IPS-NIHi7 (cell line): Measurements from ENCODE around the gene PTCH1.

ENCODE experiments used
- DNase-seq: peaks from one replicate; pipeline ENCODE4 v3.0.0; 2012; ENCODE audit warnings: mixed read lengths; ENCODE audit errors: extremely low spot score

PTCH1 gene

DNA sequence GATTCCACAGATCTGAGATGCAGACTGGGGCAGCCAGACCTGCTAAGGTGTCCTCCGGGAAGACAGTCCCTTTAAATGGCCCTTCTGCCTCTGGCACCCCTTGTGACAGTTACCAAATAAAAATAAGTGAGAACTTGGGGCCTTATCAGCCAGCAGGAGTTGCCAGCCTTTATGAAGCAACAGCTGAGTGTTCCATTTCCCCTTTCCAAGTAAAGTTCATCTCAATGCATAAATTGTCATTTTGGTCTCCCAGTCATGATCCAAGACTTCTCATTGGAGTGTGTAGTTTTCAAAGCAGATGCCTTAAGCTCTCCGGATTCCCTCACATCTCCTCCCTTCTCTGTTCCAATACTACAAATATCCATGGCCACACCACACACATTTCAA is 4.1 kb downstream of the PTCH1 start:
- DNase-seq: no peak

DNA sequence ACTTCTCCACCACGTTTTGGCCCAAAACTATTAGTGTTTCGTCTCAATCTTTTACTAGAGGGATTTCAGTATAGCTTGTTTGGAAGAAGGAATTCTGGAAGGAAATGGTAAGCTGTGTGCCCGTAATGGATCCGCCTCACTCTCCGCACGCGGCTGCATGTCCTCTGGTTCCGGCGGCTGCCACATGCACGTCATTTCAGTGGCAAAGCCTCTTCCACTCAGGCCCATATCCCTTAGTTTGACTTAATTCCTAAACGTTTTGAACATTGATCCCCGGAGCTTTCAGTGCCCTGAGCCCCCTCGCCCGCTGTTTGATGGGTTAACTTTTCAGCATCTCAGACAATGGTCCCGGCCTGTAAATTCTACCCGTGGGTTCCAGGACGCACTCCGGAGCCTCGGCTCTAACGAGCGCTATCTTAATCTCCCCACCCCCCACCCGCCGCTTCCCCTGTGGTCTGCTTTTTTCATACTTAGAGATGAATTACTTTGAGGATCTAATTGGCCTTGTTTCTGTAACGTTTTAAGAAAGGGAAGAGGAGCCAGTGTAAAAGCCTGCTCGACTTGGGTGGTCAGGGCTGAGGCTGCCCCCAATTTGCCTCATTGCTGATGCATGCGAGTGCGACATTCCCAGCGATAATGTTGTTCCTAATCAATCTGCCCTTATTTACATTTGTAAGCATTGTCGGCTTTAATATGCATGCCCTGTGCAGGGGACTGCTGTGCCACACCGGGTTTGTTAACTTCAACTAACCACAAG is 4.6 kb downstream of the PTCH1 start:
- no peak for DNase-seq

DNA sequence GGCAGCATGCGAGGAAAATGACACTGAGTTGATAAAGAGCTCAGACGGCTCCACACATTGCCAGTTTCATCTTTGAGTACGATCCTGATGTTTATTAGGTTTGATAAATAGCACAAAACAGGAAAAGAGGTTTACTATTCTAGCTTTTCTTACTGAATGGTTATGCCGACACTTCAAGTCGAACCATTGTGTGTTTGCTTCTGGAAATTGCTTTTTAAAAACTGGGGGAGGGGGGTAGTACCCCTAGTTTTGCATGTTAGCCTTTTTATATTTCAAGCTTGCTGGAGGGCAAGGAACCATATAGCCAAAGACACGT is 5.2 kb downstream of the PTCH1 start:
- no peak for DNase-seq

DNA sequence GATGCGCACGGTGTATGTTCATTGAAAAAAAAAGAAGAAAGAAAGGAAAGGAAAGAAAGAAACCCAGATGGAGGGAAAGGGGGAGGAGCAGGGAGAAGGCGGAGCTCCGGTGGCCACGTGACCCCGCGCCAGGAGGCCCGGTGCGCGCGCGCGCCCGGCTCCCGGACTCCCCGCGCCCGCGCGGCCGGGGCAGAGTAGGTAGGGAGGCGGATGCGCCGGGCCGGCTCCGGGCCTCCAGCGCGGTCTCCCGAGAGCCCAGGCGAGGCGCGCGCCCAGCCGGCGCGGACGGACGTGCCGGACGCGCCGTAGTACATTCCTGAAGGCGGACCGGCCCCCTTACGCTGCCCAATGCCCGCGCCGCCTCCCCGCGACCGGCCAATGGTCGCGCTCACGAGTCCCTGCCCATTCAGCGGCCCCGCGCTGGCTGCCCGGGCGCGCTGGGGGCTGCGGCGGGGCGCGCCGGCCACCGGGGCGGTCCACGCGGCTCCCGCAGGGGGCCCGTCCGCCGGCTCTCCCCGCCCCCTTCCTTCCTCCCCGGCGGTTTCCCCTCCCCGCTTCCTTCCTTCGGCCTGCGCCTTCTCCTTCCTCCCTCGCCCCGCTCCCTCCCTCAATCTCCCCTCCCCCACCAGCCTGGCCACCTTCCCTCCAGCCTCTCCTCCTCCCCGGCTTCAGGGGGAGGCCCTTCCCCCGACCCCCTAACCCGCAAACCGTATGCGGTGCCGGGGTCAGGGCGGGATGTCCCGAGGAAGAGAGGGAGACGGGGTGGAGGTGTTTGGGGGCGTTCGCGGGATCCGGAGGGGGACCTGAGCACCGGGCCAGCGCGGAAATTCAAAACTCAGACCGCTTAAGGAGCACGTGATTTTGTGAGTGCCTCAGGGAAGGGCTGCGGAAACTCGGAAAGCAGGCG is 5.8 kb downstream of the PTCH1 start:
- peak; percentile 61 for DNase-seq

DNA sequence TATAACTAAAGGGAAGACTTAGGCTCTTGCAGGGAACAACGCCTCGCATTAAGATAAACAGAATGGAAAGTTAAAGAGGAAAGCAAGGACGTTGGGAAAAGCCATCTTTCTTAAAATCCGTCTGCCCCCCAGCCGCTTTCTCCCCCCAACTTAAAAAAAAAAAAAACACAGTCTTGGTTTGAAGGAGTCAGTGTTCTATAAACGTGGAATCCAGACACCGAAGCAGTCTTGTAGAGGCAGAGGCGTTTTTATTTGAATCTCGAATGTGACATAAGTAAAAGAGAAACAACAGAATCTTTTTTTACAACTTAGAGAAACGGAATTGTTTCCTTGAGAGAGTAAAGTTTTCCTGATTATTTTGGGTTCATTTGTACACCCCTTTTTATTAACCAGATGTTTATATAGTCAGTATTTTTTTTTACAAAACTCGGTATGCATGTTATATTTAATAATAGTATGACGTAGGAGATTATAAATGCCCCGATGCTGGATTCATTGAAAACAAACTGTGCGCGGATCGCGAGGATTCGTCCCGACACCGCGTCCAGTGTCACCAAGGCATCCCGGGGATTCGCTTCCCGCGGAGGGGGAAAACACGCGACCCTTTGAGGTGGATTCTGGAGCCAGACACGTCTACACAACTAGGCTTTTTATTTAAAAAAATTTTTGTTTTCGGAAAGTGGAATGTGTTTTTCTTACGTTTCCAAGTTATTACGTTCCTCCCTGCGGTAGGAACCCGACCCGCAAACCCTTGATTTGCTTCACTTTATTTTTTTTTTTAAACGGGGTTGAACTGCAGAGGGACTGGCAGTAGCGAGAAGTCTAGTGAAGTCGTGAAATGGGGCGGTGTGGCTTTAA is 6.7 kb downstream of the PTCH1 start:
- DNase-seq: no peak

DNA sequence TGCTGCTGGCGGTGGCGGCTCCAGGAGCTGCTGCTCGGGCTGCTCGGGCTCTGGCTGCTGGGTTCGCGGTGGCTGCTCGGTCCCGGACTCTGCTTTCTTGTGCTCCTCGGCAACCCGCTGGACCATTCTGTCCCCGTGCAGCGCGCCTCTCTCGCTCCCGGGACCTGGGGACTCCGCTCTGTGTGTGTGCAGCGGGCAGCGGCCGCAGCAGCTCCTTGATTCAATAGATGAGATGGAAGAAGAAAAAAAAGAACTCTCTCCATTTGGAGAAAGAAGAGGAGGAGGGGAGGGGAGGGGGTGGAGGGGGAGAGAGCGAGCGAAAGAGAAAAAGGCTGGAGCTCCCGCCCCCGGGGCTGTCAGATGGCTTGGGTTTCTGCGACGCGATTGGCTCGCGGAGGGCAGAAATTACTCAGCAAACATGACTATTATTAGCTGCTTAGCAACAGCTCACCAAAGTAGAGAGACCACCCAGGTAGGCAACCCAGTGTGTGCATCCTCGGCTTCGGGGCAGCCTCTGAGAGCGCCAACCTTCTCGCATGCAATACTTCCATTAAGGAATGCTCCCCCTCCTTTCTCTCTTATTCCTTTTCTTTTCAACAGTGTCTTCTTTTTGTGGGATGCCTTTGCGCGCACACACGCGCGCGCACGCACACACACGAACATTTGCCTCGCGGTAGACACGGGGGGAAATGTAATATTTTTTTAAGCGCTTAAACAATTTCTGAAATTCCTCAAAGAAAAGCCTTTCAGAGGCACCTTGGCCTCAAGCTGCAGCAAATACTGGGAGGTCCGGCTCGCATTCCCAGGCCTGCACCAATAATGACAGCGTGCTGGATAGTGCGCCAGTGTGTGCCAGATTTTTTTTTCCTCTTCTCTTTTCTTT is 7.6 kb downstream of the PTCH1 start:
- peak; percentile 63 for DNase-seq

DNA sequence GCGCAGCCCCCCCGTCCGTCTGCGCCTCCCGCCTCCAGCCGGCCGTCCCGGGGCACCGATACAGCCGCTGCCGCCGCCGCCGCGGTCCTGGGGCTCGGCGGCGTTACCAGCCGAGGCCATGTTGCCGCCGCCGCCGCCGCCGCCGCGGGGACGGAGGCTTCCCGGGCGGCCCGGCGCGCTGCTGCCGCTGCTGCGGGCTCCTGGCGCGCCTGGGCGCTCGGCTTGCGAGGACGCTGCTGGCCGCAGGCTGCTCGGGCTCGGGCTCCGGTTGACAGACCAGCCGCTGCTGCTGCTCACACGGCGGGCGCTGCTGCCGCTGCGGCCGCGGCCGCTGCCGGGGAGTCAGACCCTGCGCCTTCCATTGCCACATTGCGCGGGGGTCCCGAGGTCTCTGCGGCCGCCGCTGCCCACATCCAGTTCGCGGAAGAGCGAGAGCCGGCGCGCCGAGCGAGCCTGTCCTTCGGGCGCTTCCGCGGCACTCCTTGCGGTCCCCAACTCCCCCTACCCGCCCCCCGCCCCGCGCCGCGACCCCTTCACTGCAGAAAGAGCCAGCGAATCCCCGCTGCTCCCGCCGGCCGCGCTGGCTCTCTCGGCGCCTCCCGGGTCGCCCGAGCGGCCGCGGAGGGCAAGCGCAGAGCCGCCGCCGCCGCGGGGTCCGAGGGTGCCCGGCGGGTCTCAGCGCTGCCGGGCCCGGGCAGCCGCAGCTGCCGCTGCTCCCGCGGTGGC is 8.4 kb downstream of the PTCH1 start:
- DNase-seq: no peak

DNA sequence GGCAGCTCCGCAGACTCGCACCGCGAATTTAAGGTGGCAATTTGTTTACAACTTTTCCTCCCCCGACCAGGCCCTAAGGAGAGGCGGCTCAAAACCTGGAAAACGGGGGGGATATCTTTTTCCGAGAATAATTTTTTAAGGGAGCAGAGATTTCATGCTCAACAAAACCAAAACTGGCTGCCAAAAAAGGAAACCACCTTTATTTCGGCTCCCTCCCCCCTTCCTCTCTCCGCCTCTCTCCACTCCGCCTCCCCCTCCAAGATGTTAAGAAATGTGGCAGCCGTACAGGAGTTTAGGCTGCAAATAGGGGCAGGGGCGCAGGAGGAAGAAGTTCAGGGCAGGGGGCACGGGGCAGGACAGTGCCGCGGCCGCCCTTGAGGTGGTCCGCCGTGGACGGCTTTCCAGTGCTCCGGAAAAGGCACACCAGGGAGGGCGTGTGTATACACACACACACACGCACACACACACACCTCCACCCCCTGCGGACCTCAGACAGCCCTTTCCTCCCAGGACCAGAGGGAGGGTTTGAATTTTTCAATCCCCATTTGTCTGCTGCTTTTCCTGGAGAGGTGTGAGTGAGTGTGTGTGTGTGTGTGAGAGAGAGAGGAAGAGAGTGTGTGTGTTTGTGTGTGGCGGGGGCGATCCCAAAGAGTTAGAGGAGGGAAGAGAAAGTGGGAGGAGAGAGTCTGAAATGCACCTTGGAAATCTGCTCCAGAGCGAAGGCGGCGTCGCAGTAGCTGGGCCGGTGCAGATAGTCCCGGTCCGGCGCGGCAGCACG is 9.1 kb downstream of the PTCH1 start:
- no peak for DNase-seq

DNA sequence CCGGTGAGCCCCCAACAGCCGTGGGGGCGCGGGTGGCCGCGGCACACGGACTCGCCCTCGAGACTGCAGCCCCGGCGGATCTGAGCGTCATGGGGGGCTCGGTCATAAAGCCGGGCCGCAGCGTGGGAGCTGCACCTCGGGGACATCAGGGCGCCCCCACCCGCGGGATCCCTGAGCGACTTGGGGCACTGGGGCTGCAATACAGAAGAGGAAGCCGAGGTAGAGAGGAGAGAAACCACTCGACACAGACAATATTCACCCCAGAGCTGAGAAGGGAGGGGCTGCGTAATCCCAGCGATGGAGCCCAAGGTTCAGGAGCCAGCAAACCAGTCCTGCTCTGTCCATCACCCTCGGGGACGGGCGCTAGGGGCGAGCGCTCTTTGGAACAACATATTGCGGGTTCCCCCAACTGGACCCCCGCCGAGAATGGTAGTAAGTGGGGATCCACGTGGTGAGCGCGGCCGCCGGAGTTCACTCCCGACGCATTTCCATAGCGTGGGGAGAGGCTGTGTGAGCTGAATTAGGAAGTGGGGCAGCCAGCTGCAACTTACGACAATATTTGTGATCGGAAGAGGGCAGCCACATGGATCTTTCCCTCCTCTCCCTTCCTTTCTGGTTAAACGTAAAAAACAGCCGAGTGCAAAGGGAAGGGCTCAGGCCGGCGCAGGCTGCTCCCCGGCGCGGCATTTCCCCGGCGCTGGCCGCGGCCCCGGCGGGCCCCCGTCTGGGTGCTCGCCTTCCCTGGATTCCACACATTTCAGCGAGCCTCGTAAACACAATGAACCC is 9.9 kb downstream of the PTCH1 start:
- DNase-seq: no peak

DNA sequence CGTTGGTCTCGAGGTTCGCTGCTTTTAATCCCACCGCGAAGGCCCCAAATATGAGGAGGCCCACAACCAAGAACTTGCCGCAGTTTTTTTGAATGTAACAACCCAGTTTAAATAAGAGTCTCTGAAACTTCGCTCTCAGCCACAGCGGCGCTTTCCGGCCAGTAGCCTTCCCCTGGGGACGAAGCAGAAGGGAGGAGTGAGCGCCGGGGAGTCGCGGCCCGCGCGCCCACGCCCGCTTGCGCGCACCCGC is 10.4 kb downstream of the PTCH1 start:
- no peak for DNase-seq

DNA sequence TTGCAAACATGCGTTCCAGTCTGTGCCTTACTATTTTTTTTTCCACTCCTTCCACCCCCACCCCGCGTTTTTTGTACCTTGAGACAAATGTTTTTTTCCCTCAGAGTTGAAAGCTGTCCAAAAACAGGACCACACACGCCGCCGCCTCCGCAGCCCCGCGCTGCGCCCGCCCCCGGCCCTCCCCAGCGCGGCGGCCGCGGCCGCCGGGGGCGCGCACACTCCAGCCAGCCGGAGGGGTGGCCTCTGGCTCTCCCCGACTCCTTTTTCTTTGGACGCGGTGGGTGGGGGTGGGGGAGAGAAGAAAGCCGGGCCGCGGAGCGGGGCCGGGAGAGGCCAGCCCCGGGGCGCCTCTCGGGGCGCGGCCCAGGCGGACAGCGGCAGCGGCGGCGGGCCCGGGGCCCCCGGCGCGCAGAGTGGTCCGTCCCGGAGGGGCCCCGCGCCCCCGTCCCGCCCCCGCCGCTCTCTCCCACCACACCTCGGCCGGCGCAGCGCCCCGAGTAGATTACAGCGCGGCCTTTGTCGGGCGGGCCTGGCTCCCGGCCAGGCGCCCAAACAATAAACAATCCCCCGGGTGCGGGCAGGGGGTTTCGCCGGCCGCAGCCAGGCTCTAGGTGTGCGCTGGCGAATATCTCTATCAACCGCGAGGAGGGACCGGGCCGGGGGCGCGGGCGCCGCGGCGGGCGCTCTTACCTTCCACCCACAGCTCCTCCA is 10.9 kb downstream of the PTCH1 start:
- peak; percentile 69 for DNase-seq

DNA sequence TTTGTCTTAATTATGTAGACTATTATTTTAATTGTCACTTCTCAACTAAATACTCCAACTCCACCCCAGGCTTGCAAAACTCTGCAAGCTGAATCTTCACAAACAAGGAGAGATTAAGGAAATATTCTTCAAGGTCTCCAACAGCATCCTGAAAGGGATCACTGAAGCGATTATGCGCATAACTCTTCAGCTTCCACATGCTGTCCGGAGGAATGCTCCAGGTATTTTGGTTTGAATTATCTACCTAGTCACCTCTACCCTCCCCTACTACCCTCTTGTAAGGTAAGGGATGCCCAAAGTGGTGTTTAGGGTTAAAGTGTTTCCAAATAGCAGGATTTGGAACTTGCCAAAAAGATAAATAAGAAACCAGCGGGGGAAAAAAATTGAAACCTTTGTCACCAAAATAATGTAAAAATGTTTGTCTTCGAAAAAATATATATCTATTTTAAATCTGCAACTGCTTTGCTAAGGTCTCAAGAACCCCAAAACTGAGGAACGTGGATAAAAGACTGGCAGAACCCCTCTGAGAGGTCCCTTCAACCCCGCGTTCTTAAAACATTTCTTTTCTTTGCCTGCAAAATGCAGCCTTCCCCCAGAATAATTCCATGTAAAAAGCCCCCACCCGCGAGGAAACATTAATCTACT is 11.6 kb downstream of the PTCH1 start:
- DNase-seq: no peak

DNA sequence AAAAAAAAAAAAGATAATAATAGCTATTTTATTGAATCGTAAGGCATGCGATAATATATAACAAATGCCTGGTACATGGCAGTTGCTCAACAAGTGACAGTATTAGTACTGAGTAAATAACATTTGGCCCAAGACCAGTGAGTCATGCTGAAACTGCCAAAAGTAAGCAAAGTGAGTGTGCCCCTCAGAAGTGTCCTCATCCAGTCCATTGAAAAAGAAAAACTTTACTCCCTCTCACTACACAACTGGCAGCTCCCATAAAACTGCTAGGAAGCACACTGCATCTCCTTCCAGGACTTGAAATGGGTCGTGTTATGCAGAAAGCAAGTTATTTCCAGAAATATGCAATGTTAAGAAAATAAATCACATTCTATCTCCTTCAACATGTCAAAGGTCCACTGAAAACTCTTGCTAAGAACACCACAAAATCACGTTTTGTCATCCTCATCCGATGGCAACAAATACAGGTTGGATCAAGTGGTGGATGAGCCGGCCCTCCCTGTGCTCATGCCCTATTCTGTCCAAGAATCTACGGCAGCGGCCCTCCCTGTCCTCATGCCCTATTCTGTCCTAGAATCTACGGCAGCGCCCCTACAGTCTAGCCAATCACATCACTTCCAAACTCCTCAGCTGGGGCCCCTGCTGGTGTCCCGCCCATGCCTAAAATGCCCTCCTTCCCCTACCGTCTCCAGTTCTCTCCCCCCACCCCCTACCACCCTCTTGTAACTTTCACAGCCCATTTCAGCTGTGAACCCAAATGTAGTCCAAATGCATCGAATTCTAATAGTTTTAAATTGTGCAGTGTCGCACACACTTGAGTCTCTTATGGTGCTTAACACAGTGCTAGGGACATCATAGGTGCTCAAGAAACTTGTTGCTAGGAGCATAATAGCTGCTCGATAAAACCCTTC is 12.5 kb downstream of the PTCH1 start:
- peak; percentile 75 for DNase-seq

DNA sequence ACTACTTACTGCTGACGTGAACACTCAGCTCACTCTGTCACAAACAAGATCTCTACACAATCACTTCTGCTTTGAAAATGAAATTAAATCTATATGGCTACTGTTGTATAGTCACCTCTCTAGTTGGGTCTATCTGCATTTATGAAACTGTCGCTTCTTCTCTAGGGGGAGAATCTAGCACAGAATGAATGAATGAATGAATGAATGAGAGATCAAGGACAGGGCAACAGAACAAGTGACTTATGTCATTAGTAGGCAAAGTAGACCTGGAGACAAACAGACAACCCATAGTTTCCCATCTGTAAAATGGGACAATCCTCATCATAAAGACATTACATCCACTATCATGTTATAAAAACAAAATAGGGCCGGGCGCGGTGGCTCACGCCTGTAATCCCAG is 13.4 kb downstream of the PTCH1 start:
- DNase-seq: no peak

DNA sequence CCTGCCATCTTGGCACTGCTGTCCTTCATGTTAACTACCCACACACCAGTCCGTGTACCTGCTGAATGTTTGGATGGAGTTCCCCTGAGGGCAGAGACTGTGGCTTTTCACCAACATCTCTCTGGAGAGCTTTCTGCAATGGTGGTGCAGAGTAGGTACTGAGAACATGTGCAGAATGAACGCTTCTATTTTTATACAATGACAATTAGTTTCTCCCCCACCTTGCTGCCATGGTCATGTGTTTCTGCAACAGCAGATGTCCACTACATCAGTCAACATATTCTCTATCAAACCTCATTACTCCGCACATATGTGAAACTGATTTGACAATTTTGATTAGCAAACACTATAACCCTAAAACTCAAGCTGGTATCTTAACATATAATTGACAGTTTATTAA is 14.5 kb downstream of the PTCH1 start:
- DNase-seq: no peak

DNA sequence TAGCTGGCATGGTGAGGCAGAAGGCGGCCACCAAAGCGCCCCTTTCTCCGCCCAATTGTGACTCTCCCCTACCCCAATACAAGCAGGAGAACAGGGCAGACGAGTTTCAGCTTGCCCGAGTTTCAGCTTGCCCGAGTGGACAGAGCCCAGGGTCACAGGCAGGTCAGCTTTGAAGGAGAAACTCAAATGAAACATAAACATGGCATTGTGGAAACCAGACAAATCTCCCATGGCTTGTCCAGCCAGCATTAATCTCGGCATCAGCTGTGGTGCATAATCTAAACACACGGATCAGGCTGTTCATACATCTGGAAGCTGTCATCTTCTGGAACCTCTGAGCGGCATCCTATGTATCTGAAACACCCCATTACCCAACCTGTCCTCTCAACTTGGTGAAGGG is 16.9 kb downstream of the PTCH1 start:
- DNase-seq: no peak

DNA sequence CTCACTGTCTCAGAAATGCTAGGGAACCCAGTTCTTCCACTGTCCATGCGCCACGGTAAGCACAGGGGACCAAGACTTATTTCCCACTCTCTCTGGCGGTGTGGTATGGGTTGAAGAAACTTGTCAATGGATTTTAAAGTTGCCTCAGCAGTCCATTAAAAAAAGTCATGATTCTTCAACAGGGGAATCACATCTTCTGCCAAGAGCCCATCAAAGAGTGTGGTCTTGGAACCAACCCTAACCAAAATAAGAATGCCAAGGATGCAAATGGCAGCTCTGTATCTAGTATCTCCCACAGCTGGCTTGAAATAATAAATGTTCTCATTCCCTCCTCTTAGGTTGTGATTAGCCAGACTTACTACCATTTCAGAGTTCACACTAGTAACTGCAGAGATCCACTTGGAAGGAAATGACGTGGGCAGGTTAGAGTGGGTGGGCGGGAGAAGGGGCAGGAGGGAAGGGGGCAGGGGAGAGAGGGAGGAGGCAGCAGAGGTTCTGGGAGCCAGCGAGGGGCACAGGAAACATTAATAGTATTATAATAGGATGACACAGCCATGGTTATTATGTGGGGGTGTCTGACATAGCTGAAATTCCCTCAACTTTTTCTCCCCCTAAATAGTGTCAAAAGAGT is 17.6 kb downstream of the PTCH1 start:
- no peak for DNase-seq
